ENCODE measurements around the gene CDH23.

CDH23 gene

GRCh38 chr10:71512312-71512711, 115.6 kb downstream of the CDH23 start:
- DNase-seq (ENCODE audit: low read depth in 1 of 2, low spot score in 1 of 2): no peak

- no peak for DNase-seq (ENCODE audit: low read depth in 1 of 2, low spot score in 1 of 2)
Measured at GRCh38 chr10:71512761-71513539, 116.2 kb downstream of the CDH23 start.

- no peak for DNase-seq (ENCODE audit: low read depth in 1 of 2, low spot score in 1 of 2)
Measured at GRCh38 chr10:71513540-71513853, 116.8 kb downstream of the CDH23 start.

GRCh38 chr10:71513936-71514335, 117.2 kb downstream of the CDH23 start:
- no peak for DNase-seq (ENCODE audit: low read depth in 1 of 2, low spot score in 1 of 2)

GRCh38 chr10:71515531-71516172, 118.9 kb downstream of the CDH23 start:
- DNase-seq (ENCODE audit: low read depth in 1 of 2, low spot score in 1 of 2): no peak

- no peak for DNase-seq (ENCODE audit: low read depth in 1 of 2, low spot score in 1 of 2)
Measured at GRCh38 chr10:71516890-71517289, 120.2 kb downstream of the CDH23 start.

- no peak for DNase-seq (ENCODE audit: low read depth in 1 of 2, low spot score in 1 of 2)
Measured at GRCh38 chr10:71517298-71518169, 120.8 kb downstream of the CDH23 start.

- no peak for DNase-seq (ENCODE audit: low read depth in 1 of 2, low spot score in 1 of 2)
Measured at GRCh38 chr10:71520042-71520441, 123.3 kb downstream of the CDH23 start.

GRCh38 chr10:71521504-71522441, 125.1 kb downstream of the CDH23 start:
- no peak for DNase-seq (ENCODE audit: low read depth in 1 of 2, low spot score in 1 of 2)

- DNase-seq (ENCODE audit: low read depth in 1 of 2, low spot score in 1 of 2): no peak
Measured at GRCh38 chr10:71522442-71523144, 125.9 kb downstream of the CDH23 start.

GRCh38 chr10:71523756-71524155, 127.0 kb downstream of the CDH23 start:
- no peak for DNase-seq (ENCODE audit: low read depth in 1 of 2, low spot score in 1 of 2)

GRCh38 chr10:71525092-71525491, 128.4 kb downstream of the CDH23 start:
- no peak for DNase-seq (ENCODE audit: low read depth in 1 of 2, low spot score in 1 of 2)

- no peak for DNase-seq (ENCODE audit: low read depth in 1 of 2, low spot score in 1 of 2)
Measured at GRCh38 chr10:71525721-71526120, 129.0 kb downstream of the CDH23 start.

- no peak for DNase-seq (ENCODE audit: low read depth in 1 of 2, low spot score in 1 of 2)
Measured at GRCh38 chr10:71526653-71527052, 129.9 kb downstream of the CDH23 start.

- DNase-seq (ENCODE audit: low read depth in 1 of 2, low spot score in 1 of 2): no peak
Measured at GRCh38 chr10:71527135-71527534, 130.4 kb downstream of the CDH23 start.

- no peak for DNase-seq (ENCODE audit: low read depth in 1 of 2, low spot score in 1 of 2)
Measured at GRCh38 chr10:71528371-71529206, 131.9 kb downstream of the CDH23 start.

- no peak for DNase-seq (ENCODE audit: low read depth in 1 of 2, low spot score in 1 of 2)
Measured at GRCh38 chr10:71529207-71529827, 132.6 kb downstream of the CDH23 start.

- no peak for DNase-seq (ENCODE audit: low read depth in 1 of 2, low spot score in 1 of 2)
Measured at GRCh38 chr10:71530781-71531180, 134.1 kb downstream of the CDH23 start.
